Calu3 (cell line): Measurements from ENCODE around the gene FECH. TPM values are rescaled to one million over a fixed set of nuclear protein-coding genes. Genes with fewer than 3 reads are reported as not detected.

Experiments used
- BruUV-seq: library from RNA; stranded (reverse); fragments of 400-500 nt; replicated peaks from 2 replicates; lab custom pipeline; 2021; lab: Mats Ljungman, UMichigan
- CTCF ChIA-PET: fragments of 300-600 bp; sonication (Branson Sonifier 250); formaldehyde crosslinking; loops from one replicate; lab custom pipeline; 2022; ENCODE audit warnings: antibody characterized with exemption; lab: Charles Lee
- DNase-seq: peaks from one replicate; pipeline ENCODE4 v3.0.0; 2022
- H3K27ac Mint-ChIP-seq: one replicate; pipeline ENCODE4 v1.8.0; 2022; ENCODE audit warnings: mixed read lengths; ENCODE audit not compliant: unreplicated experiment
- H3K27me3 Mint-ChIP-seq: one replicate; pipeline ENCODE4 v1.8.0; 2022; ENCODE audit warnings: mixed read lengths; ENCODE audit not compliant: unreplicated experiment
- H3K36me3 Mint-ChIP-seq: one replicate; pipeline ENCODE4 v1.8.0; 2022; ENCODE audit warnings: mild to moderate bottlenecking, moderate library complexity, mixed read lengths; ENCODE audit not compliant: insufficient read depth, unreplicated experiment
- H3K4me1 Mint-ChIP-seq: one replicate; pipeline ENCODE4 v1.8.0; 2022; ENCODE audit warnings: mild to moderate bottlenecking, low read depth, mixed read lengths; ENCODE audit not compliant: unreplicated experiment
- H3K4me3 Mint-ChIP-seq: one replicate; pipeline ENCODE4 v1.8.0; 2022; ENCODE audit warnings: mild to moderate bottlenecking, low read depth, moderate library complexity, mixed read lengths; ENCODE audit not compliant: unreplicated experiment
- H3K9me3 Mint-ChIP-seq: one replicate; pipeline ENCODE4 v1.8.0; 2022; ENCODE audit warnings: low read depth, mixed read lengths; ENCODE audit not compliant: unreplicated experiment
- CTCF ChIP-seq: fragments of 200-600 bp; IDR thresholded peaks from one replicate; pipeline ENCODE4 v1.8.0; 2022; ENCODE audit warnings: antibody characterized with exemption; ENCODE audit not compliant: unreplicated experiment
- intact Hi-C: fragments of 100-400 bp; cut with micrococcal nuclease; formaldehyde crosslinking; loops from one replicate; pipeline ENCODE4 v1.10.0; 2022; ENCODE audit not compliant: unreplicated experiment
- total RNA-seq: library from RNA; stranded (reverse); gene quantifications from 2 replicates; pipeline ENCODE4 v1.2.3, GENCODE V29; 2022

FECH gene
- total RNA-seq, 1 experiment from 2014 or later, result 23.4 TPM

GRCh38 chr18:57533868-57534510 is 52.5 kb downstream of the FECH start:
- intact Hi-C loops, result no loop called here
- H3K36me3 Mint-ChIP-seq, result no peaks in the 10 kb centered on the region
- no peaks in the 10 kb centered on the region for H3K9me3 Mint-ChIP-seq
- BruUV-seq, result no TSS peak
- H3K4me1 Mint-ChIP-seq, result no peaks in the 10 kb centered on the region
- H3K4me3 Mint-ChIP-seq, result no peak overlapping the region
- CTCF ChIA-PET, result no interaction called here
- peaks cover 3% of the 10 kb centered on the region for H3K27me3 Mint-ChIP-seq
- no peak for TF ChIP-seq CTCF
- H3K27ac Mint-ChIP-seq, result no peak overlapping the region
- no peak for DNase-seq

- CTCF ChIA-PET, result no interaction called here
- no peak overlapping the region for H3K4me3 Mint-ChIP-seq
- no TSS peak for BruUV-seq
Measured at GRCh38 chr18:57533006-57533867, 53.3 kb downstream of the FECH start.

GRCh38 chr18:57529151-57529550 is 57.4 kb downstream of the FECH start:
- no peaks in the 10 kb centered on the region for H3K36me3 Mint-ChIP-seq

More at GRCh38 chr18:57533006-57533867, 53.3 kb downstream of the FECH start:
- intact Hi-C loops, result no loop called here
- Mint-ChIP-seq H3K36me3 (no peaks in the 10 kb centered on the region), H3K27ac (no peak overlapping the region), H3K4me1 (no peaks in the 10 kb centered on the region), H3K9me3 (no peaks in the 10 kb centered on the region), H3K27me3 (peaks cover 10% of the 10 kb centered on the region)
- no peak for DNase-seq
- no peak for TF ChIP-seq CTCF

More at GRCh38 chr18:57529151-57529550, 57.4 kb downstream of the FECH start:
- Mint-ChIP-seq H3K4me1 (no peaks in the 10 kb centered on the region), H3K4me3 (no peak overlapping the region), H3K27me3 (peaks cover 42% of the 10 kb centered on the region), H3K27ac (no peak overlapping the region), H3K9me3 (peaks cover 4% of the 10 kb centered on the region)
- no TSS peak for BruUV-seq
- no peak for TF ChIP-seq CTCF
- DNase-seq, result no peak
- intact Hi-C loops, result no loop called here
- CTCF ChIA-PET, result no interaction called here
